NCI-H82 (cell line): ENCODE measurements around the gene BICC1.
"Not testable (repeated sequence)": the region's sequence is repeated elsewhere in the genome, so short reads cannot be mapped to it uniquely, and the experiment has no call there.

Experiments
- DNase-seq: peaks from one replicate; lab custom pipeline; 2025; lab: John Stamatoyannopoulos, UW

The BICC1 gene

GRCh38 chr10:58567652-58568051 lies 55.0 kb downstream of the BICC1 start:
- no peak for DNase-seq

- DNase-seq, result no peak
These were observed 55.8 kb downstream of the BICC1 start for GRCh38 chr10:58568428-58568935.

- no peak for DNase-seq
These were observed 57.6 kb downstream of the BICC1 start for GRCh38 chr10:58570307-58570723.

GRCh38 chr10:58570979-58571378 lies 58.3 kb downstream of the BICC1 start:
- DNase-seq, result no peak

GRCh38 chr10:58573144-58573543 lies 60.5 kb downstream of the BICC1 start:
- peak; percentile 90 for DNase-seq

DNA sequence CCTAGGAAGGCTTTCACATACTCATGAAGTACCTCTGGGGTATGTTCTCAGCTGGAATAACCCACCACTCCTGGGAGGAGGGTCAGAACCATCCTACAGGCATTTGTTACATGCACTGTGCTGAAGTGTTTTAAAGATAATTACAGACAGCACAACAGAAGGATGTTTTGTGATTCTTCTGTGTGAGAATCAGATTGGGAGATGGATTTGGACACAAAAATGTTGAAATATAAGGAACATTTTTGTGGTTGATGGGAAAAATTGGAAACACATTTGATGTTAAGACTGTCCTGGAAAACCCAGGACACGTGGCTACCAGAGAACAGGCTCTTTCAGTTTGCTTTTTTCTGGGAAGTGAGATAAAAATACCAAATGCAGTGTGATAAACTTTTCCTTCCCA lies 61.4 kb downstream of the BICC1 start:
- peak; percentile 46 for DNase-seq

DNA sequence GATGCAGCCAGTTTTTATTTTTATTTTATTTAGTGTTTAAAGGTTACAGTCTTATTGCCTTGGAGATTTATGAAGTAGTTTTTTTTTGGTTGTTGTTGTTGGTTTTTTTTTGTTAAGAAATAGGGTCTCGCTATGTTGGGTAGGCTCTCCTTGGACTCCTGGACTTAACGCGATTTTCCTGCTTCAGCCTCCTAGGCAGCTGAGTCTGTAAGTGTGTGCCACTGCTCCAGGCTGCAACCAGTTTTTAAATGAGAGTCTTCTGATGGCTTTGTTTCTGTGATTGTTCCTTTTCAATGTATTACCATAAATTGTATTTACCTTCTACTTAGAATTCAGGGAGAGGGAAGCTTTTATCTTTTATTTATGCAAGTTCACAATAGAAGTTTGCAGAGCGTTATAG lies 62.8 kb downstream of the BICC1 start:
- DNase-seq, result peak; percentile 25

GRCh38 chr10:58576751-58577436 lies 64.2 kb downstream of the BICC1 start:
- no peak for DNase-seq

- no peak for DNase-seq
These were observed 64.7 kb downstream of the BICC1 start for GRCh38 chr10:58577437-58577777.

GRCh38 chr10:58578366-58578765 lies 65.7 kb downstream of the BICC1 start:
- no peak for DNase-seq

- DNase-seq, result no peak
These were observed 66.5 kb downstream of the BICC1 start for GRCh38 chr10:58579011-58579655.

- no peak for DNase-seq
These were observed 69.4 kb downstream of the BICC1 start for GRCh38 chr10:58582045-58582444.

- no peak for DNase-seq
These were observed 72.8 kb downstream of the BICC1 start for GRCh38 chr10:58585435-58585834.

DNA sequence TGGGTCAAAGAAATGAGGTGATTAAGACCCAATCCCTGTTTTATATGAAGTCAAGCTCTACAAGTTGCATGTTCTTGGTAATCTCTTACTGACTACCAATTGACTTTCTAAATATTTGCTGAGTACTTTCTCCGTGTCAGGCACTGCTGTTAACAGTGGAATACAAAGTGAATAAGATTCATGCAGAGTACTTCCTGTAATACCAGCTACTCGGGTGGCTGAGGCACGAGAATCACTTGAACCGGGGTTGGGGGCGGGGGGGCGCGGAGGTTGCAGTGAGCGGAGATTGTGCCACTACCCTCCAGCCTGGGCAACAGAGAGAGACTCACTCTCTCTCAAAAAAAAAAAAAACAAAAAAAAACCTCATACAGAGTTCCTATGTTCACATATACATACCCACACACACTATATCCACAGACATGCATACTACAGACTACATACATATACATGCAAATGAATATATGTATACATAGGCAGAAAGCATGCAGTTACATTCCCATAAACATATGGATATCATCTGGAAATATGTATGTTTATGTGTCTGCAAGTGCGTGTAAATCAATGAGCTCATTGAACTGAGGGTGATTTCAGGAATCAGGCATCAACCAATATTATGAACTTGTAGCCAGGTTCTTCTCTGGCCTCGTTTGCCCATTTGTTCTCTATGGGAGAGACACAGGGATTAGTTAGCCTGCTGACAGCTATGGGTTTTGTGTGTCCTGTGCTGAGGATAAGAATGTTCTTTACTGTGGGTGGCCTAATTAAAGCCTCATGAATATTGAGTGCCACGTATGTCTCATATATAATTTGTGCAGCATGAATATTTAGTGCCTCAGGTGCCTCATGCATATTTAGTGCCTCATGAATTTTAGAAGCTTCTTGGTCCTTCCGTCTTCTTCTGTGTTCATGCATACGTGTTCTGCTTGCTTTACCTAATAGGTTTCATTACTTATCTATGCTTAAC lies 73.9 kb downstream of the BICC1 start:
- DNase-seq, result no peak

GRCh38 chr10:58587676-58588075 lies 75.0 kb downstream of the BICC1 start:
- no peak for DNase-seq

GRCh38 chr10:58588673-58589265 lies 76.1 kb downstream of the BICC1 start:
- DNase-seq, result peak; percentile 24

- DNase-seq, result no peak
These were observed 77.6 kb downstream of the BICC1 start for GRCh38 chr10:58590152-58590840.

DNA sequence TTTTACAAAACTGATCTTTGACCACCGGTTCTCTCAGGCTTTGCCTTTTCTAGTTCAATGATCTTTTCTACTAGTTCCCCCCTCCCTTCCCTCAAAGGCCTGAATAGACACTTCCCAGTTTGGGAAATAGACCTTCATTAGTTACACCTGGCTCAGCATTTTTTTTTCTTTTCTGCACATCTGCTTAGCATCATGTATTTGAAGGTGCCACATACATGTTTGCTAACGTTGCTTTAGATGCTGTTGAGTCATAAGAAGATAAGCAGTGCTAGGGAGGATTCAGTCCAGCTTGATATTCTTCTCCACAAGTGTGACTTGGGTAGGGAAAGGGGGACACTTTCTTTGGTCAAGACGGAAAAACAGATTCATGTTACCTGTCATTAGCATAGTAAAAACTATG lies 78.3 kb downstream of the BICC1 start:
- DNase-seq, result no peak

DNA sequence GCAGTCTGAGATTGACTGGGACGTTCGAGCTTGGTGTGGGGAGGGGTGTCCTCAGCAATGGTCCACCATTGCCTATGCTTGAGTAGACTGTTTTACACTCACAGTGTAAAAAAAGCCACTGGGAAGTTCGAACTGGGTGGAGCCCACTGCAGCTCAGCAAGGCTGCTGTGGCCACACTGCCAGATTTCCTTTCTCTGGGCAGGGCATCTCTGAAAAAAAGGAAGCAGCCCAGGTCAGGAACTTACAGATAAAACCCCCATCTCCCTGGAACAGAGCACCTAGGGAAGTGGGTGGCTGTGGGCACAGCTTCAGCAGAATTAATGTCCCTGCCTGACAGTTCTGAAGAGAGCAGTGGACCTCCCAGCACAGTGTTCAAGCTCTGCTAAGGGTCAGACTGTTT lies 80.3 kb downstream of the BICC1 start:
- no peak for DNase-seq

DNA sequence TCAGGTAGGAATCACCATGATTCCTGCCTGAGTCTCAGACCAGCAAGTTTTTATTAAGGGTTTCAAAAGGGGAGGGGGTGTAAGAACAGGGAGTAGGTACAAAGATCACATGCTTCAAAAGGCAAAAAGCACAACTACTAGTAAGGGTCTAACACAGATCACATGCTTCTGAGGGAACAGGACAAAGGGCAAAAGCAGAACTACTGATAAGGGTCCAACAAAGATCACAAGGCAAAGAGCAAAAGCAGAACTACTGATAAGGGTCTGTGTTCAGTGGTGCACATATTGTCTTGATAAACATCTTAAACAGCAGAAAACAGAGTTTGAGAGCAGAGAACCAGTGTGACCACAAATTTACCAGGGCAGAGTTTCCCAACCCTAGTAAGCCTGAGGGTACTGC lies 84.5 kb downstream of the BICC1 start:
- not testable (repeated sequence) for DNase-seq

GRCh38 chr10:58599927-58600553 lies 87.4 kb downstream of the BICC1 start:
- DNase-seq, result no peak
